Endothelial cell (in vitro differentiated cells): ENCODE measurements around the gene SOS2. TPM values are rescaled to one million over a fixed set of nuclear protein-coding genes. Genes with fewer than 3 reads are reported as not detected.
"Not testable (repeated sequence)": the region's sequence is repeated elsewhere in the genome, so short reads cannot be mapped to it uniquely, and the experiment has no call there.

Experiments
- DNase-seq: peaks from one replicate; pipeline ENCODE4 v3.0.0; 2021; ENCODE audit warnings: low spot score
- H3K27ac Mint-ChIP-seq: one replicate; pipeline ENCODE4 v1.8.0; 2021; ENCODE audit warnings: mixed read lengths, inconsistent platforms; ENCODE audit not compliant: unreplicated experiment
- H3K27me3 Mint-ChIP-seq: one replicate; pipeline ENCODE4 v1.8.0; 2021; ENCODE audit warnings: mild to moderate bottlenecking, moderate library complexity, mixed read lengths, inconsistent platforms; ENCODE audit not compliant: unreplicated experiment
- H3K36me3 Mint-ChIP-seq: one replicate; pipeline ENCODE4 v1.8.0; 2021; ENCODE audit warnings: mild to moderate bottlenecking, low read depth, mixed read lengths, inconsistent platforms; ENCODE audit not compliant: unreplicated experiment
- H3K4me1 Mint-ChIP-seq: one replicate; pipeline ENCODE4 v1.8.0; 2021; ENCODE audit warnings: mild to moderate bottlenecking, mixed read lengths, inconsistent platforms; ENCODE audit not compliant: unreplicated experiment
- H3K4me3 Mint-ChIP-seq: one replicate; pipeline ENCODE4 v1.8.0; 2021; ENCODE audit warnings: mild to moderate bottlenecking, mixed read lengths, inconsistent platforms; ENCODE audit not compliant: unreplicated experiment
- H3K9me3 Mint-ChIP-seq: one replicate; pipeline ENCODE4 v1.8.0; 2021; ENCODE audit warnings: mixed read lengths, inconsistent platforms; ENCODE audit not compliant: unreplicated experiment
- CTCF ChIP-seq: fragments of 200-600 bp; sonication (generic); IDR thresholded peaks from one replicate; pipeline ENCODE4 v1.5.0; 2021; ENCODE audit warnings: antibody characterized with exemption; ENCODE audit not compliant: unreplicated experiment
- total RNA-seq: library from RNA; stranded (reverse); fragmentation: NEBNext Ultra II Directional; extraction: Animal tissue kit (Norgen Biotek cat#: 25700); gene quantifications from one replicate; pipeline ENCODE4 v1.2.1, GENCODE V29; 2021; ENCODE audit not compliant: unreplicated experiment

SOS2 gene
- total RNA-seq, 1 donor from 2014 or later: 27.9 TPM

- no peaks in the 10 kb centered on the region for H3K4me1 Mint-ChIP-seq
- no peaks in the 10 kb centered on the region for H3K27me3 Mint-ChIP-seq
- no peak for TF ChIP-seq CTCF
- DNase-seq: no peak
- H3K9me3 Mint-ChIP-seq: no peaks in the 10 kb centered on the region
- H3K27ac Mint-ChIP-seq: no peak overlapping the region
- peaks cover 8% of the 10 kb centered on the region for H3K36me3 Mint-ChIP-seq
- no peak overlapping the region for H3K4me3 Mint-ChIP-seq
These were observed 32.9 kb downstream of the SOS2 start for GRCh38 chr14:50198499-50198898.

- Mint-ChIP-seq H3K27me3 (no peaks in the 10 kb centered on the region), H3K4me1 (no peaks in the 10 kb centered on the region), H3K36me3 (peaks cover 4% of the 10 kb centered on the region), H3K27ac (no peak overlapping the region), H3K4me3 (no peak overlapping the region), H3K9me3 (no peaks in the 10 kb centered on the region)
- TF ChIP-seq CTCF: no peak
- DNase-seq: no peak
These were observed 39.9 kb downstream of the SOS2 start for GRCh38 chr14:50191499-50191898.

GRCh38 chr14:50186107-50186506 lies 45.3 kb downstream of the SOS2 start:
- H3K4me3 Mint-ChIP-seq: no peak overlapping the region
- no peak for TF ChIP-seq CTCF
- peaks cover 9% of the 10 kb centered on the region for H3K36me3 Mint-ChIP-seq
- no peak overlapping the region for H3K27ac Mint-ChIP-seq
- DNase-seq: no peak
- no peaks in the 10 kb centered on the region for H3K4me1 Mint-ChIP-seq
- H3K27me3 Mint-ChIP-seq: no peaks in the 10 kb centered on the region
- no peaks in the 10 kb centered on the region for H3K9me3 Mint-ChIP-seq

- DNase-seq: no peak
- Mint-ChIP-seq H3K4me3 (no peak overlapping the region), H3K9me3 (no peaks in the 10 kb centered on the region), H3K27me3 (no peaks in the 10 kb centered on the region), H3K36me3 (peaks cover 13% of the 10 kb centered on the region), H3K27ac (no peak overlapping the region), H3K4me1 (peaks cover 8% of the 10 kb centered on the region)
- TF ChIP-seq CTCF: no peak
These were observed 57.5 kb downstream of the SOS2 start for GRCh38 chr14:50173891-50174290.

- H3K27ac Mint-ChIP-seq: no peak overlapping the region
- H3K4me1 Mint-ChIP-seq: no peaks in the 10 kb centered on the region
- H3K36me3 Mint-ChIP-seq: no peaks in the 10 kb centered on the region
- no peaks in the 10 kb centered on the region for H3K9me3 Mint-ChIP-seq
- TF ChIP-seq CTCF: no peak
- no peak overlapping the region for H3K4me3 Mint-ChIP-seq
- no peaks in the 10 kb centered on the region for H3K27me3 Mint-ChIP-seq
- no peak for DNase-seq
These were observed 59.5 kb downstream of the SOS2 start for GRCh38 chr14:50171895-50172294.

- H3K27ac Mint-ChIP-seq, DNase-seq, H3K4me3 Mint-ChIP-seq, H3K27me3 Mint-ChIP-seq, H3K9me3 Mint-ChIP-seq, H3K36me3 Mint-ChIP-seq, H3K4me1 Mint-ChIP-seq: not testable (repeated sequence)
These were observed 64.0 kb downstream of the SOS2 start for GRCh38 chr14:50167381-50167780.
